K562 (cell line): ENCODE measurements around the gene TTLL11. TPM values are rescaled to one million over a fixed set of nuclear protein-coding genes. Genes with fewer than 3 reads are reported as not detected.

Experiments used
- ETV6 ChIP-seq, 3 experiments: fragments of 150-350 bp in 1 of 3; sonication (generic) in 1 of 3; formaldehyde crosslinking in 1 of 3; IDR thresholded peaks; 2 replicates each; pipeline versions ENCODE4 v1.6.1 to v1.8.0; 2014 to 2022; ENCODE audit warnings: borderline replicate concordance in 2 of 3, low read depth in 2 of 3, antibody characterized with exemption in 1 of 3, low read length in 1 of 3, mild to moderate bottlenecking in 1 of 3, missing genetic modification reagents in 1 of 3
- PTRF ChIP-seq: fragments of 450-650 bp; IDR thresholded peaks from 2 replicates; pipeline ENCODE4 v1.6.1; 2016; ENCODE audit warnings: mild to moderate bottlenecking, missing genetic modification characterization, missing compliant biosample characterization
- SRSF7 ChIP-seq: fragments of 200-400 bp; formaldehyde crosslinking; optimal IDR thresholded peaks from 2 replicates; pipeline ENCODE3; 2017; ENCODE audit warnings: mild to moderate bottlenecking, low read depth, low read length
- TBL1XR1 ChIP-seq, 2 experiments: IDR thresholded peaks; 2 replicates each; pipeline ENCODE4 v1.6.1; 2012; ENCODE audit warnings: improper control_type of control experiment in 2 of 2, low read length in 2 of 2, mild to moderate bottlenecking in 1 of 2
- TOE1 ChIP-seq, 2 experiments: fragments of 450-650 bp in 1 of 2; sonication (generic) in 1 of 2; formaldehyde crosslinking in 1 of 2; IDR thresholded peaks; 2 replicates each; pipeline versions ENCODE4 v1.7.1 to v1.8.0; 2016 to 2022; ENCODE audit warnings: borderline replicate concordance in 2 of 2, mild to moderate bottlenecking in 2 of 2, antibody characterized with exemption in 1 of 2, inconsistent platforms in 1 of 2, low read depth in 1 of 2, missing genetic modification reagents in 1 of 2, moderate library complexity in 1 of 2
- ZBTB33 ChIP-seq: sonication (generic); formaldehyde crosslinking; IDR thresholded peaks from 2 replicates; pipeline ENCODE4 v1.8.1; 2023; ENCODE audit warnings: mild to moderate bottlenecking, missing genetic modification reagents
- ZFX ChIP-seq: sonication (generic); formaldehyde crosslinking; IDR thresholded peaks from 2 replicates; pipeline ENCODE4 v1.8.0; 2022; ENCODE audit warnings: mild to moderate bottlenecking, missing genetic modification reagents, moderate library complexity
- ZNF121 ChIP-seq: sonication (generic); formaldehyde crosslinking; conservative IDR thresholded peaks from 2 replicates; pipeline ENCODE4 v1.8.0; 2022; ENCODE audit warnings: missing genetic modification reagents
- ZNF347 ChIP-seq: fragments of 450-650 bp; formaldehyde crosslinking; IDR thresholded peaks from 2 replicates; pipeline ENCODE4 v1.4.0; 2020; ENCODE audit warnings: low read depth, mild to moderate bottlenecking, moderate library complexity
- polyA plus RNA-seq, 8 experiments: library from polyadenylated mRNA; depleted of rRNA in 4 of 8; stranded (reverse) in 5 of 8; unstranded in 3 of 8; fragments of >200 nt; fragmentation: Nextera tagmentation in 2 of 8; fragmentation: Illumina TruSeq in 1 of 8; extraction: Ambion mirVana in 2 of 8; extraction: Trizol in 1 of 8; gene quantifications; 2 replicates each; pipeline versions ENCODE4 v1.2.1 to v1.2.3, GENCODE V29; 2011 to 2014; ENCODE audit warnings: inconsistent platforms in 1 of 8, missing spikeins in 1 of 8
- total RNA-seq, 7 experiments: library from RNA; depleted of rRNA in 6 of 7; stranded (reverse); fragments of >200 nt in 6 of 7; fragmentation: Illumina TruSeq in 2 of 7; extraction: Trizol in 2 of 7; gene quantifications; 2 replicates each; pipeline versions ENCODE4 v1.2.1 to v1.2.3, GENCODE V29; 2011 to 2021; ENCODE audit warnings: low replicate concordance in 1 of 7

Gene TTLL11
- total and polyA plus RNA-seq, 9 of the 15 experiments (the other 6 are each of a cell fraction or from before 2014, with no cell fraction given), result 0.83 to 4.4 (median 2.7) TPM

GRCh38 chr9:121858788-121859187 is 234.3 kb downstream of the TTLL11 start (continued):
- TF ChIP-seq TOE1 (IDR thresholded peaks at IDR 0.05; ENCODE audit: borderline replicate concordance) (no peak), TOE1 (CRISPR knock-in tag; IDR thresholded peaks at IDR 0.05; ENCODE audit: borderline replicate concordance, low read depth) (no peak), ETV6 (IDR thresholded peaks at IDR 0.05; ENCODE audit: borderline replicate concordance in 1 of 2, low read depth in 2 of 2, low read length in 1 of 2) (no peak), ETV6 (CRISPR knock-in tag; IDR thresholded peaks at IDR 0.05; ENCODE audit: borderline replicate concordance) (no peak), ZNF347 (CRISPR knock-in tag) (no peak), PTRF (tag) (no peak), TBL1XR1 (IDR thresholded peaks at IDR 0.05; ENCODE audit: low read length in 2 of 2) (no peak), ZBTB33 (CRISPR knock-in tag) (no peak), SRSF7 (no peak), ZFX (no peak), ZNF121 (CRISPR knock-in tag) (no peak)
